ENCODE data around the gene PIK3C2G. TPM values are rescaled to one million over a fixed set of nuclear protein-coding genes. Genes with fewer than 3 reads are reported as not detected.

PIK3C2G gene
- total RNA-seq, 1 experiment from 2014 or later: not detected

- Mint-ChIP-seq H3K4me1 (peaks cover 0 to 4% of the 10 kb centered on the region in 2 experiments; a peak in 3 of 4 replicates), H3K27ac (no peak overlapping the region), H3K36me3 (ENCODE audit: insufficient read depth in 1 of 3, low read depth in 3 of 3) (no peaks in the 10 kb centered on the region), H3K4me3 (no peak overlapping the region), H3K27me3 (ENCODE audit: low read depth) (no peaks in the 10 kb centered on the region), H3K9me3 (no peaks in the 10 kb centered on the region)
- Histone ChIP-seq H3K27ac (ENCODE audit: insufficient read length, low read depth, low read length) (no peak overlapping the region), H3K79me2 (ENCODE audit: insufficient read depth, low read length) (no peaks in the 10 kb centered on the region), H3K9ac (ENCODE audit: extremely low read depth, insufficient read length, low read length) (no peak overlapping the region), H2BK20ac (ENCODE audit: low read depth, low read length, poor library complexity, severe bottlenecking) (no peak overlapping the region), H2AFZ (ENCODE audit: low read length) (no peak overlapping the region), H4K20me1 (ENCODE audit: control insufficient read depth, insufficient read depth, insufficient read length) (no peaks in the 10 kb centered on the region), H3K23ac (ENCODE audit: insufficient read length, low read depth, low read length) (no peak overlapping the region), H4K91ac (ENCODE audit: insufficient read length, low read depth, low read length) (no peak overlapping the region), H2BK12ac (ENCODE audit: insufficient read length, low read depth, low read length) (no peak overlapping the region), H3K23me2 (ENCODE audit: insufficient read length, low read depth, low read length, poor library complexity, severe bottlenecking) (no peaks in the 10 kb centered on the region), H3K27me3 (ENCODE audit: insufficient read depth, low read length) (no peaks in the 10 kb centered on the region), H2BK15ac (ENCODE audit: low read depth, low read length) (no peak overlapping the region), H4K8ac (replicated peaks; ENCODE audit: insufficient read length, low read depth, low read length) (no peak overlapping the region), H3K4ac (ENCODE audit: low read depth, low read length) (no peak overlapping the region), H3K9me3 (ENCODE audit: control insufficient read depth, low read depth, low read length) (no peaks in the 10 kb centered on the region), H3K14ac (ENCODE audit: insufficient read depth, low read length) (no peak overlapping the region), H3K56ac (ENCODE audit: insufficient read length, low read depth, low read length) (no peak overlapping the region), H2AK5ac (ENCODE audit: insufficient read length, low read length) (no peak overlapping the region), H3K79me1 (ENCODE audit: insufficient read depth, low read depth, low read length, poor library complexity, severe bottlenecking) (no peaks in the 10 kb centered on the region), H4K5ac (ENCODE audit: insufficient read length, low read depth, low read length) (no peak overlapping the region), H3K4me1 (ENCODE audit: insufficient read depth, low read length) (no peaks in the 10 kb centered on the region), H3T11ph (ENCODE audit: low read length) (no peak overlapping the region), H2BK120ac (ENCODE audit: low read depth, low read length, poor library complexity, severe bottlenecking) (no peak overlapping the region), H2BK5ac (ENCODE audit: insufficient read length, low read length) (no peak overlapping the region), H3K4me2 (ENCODE audit: insufficient read depth, insufficient read length, low read length) (no peak overlapping the region), H3K18ac (ENCODE audit: insufficient read length, low read depth, low read length) (no peak overlapping the region)
- WGBS (ENCODE audit: extremely low coverage, insufficient read length, low lambda C conversion rate): no CpG with 5 or more reads among the region's 4 CpGs
- DNase-seq: no peak
- no peak for TF ChIP-seq CTCF (conservative IDR thresholded peaks at IDR 0.05)
Measured at GRCh38 chr12:18332173-18332572, 70.9 kb downstream of the PIK3C2G start.
